ENCODE measurements around the gene SLMAP. TPM values are rescaled to one million over a fixed set of nuclear protein-coding genes. Genes with fewer than 3 reads are reported as not detected.
A peak's percentile ranks its signal among the peaks of the same experiment; 100 is the strongest.
"Not testable (repeated sequence)": the region's sequence is repeated elsewhere in the genome, so short reads cannot be mapped to it uniquely, and the experiment has no call there.

The SLMAP gene
- total and polyA plus RNA-seq, 2 donors = 25.8 to 36.3 TPM

DNA sequence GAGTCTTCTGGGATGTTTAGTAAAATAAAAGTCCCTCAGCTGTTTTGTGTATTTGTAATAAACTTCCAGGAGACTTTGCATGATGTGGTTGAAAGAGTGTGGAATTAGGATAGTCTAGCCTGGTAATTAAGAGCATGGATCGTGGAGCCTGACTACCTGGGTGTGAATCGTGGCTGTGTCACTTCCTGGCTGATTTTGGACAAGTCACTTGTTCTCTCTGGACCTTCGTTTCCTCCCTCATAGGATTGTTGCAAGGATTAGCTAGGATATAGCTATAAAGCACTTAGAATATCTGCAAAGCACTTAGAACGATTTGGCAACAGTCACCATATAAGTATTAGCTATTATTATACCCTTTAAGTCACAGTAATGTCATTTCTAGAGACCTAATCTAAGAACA is 40.2 kb downstream of the SLMAP start:
- Histone ChIP-seq H3K27me3 (ENCODE audit: control insufficient read depth in 2 of 2, insufficient read depth in 1 of 2, low read length in 1 of 2) (no peaks in the 10 kb centered on the region), H3K27ac (ENCODE audit: low read depth in 1 of 2, low read length in 1 of 2) (no peak overlapping the region), H3K9me3 (ENCODE audit: control insufficient read depth in 2 of 2, insufficient read depth in 1 of 2, low read length in 1 of 2) (no peaks in the 10 kb centered on the region), H3K36me3 (ENCODE audit: control insufficient read depth in 2 of 2, insufficient read depth in 2 of 2, low read length in 1 of 2) (no peaks in the 10 kb centered on the region), H3K4me3 (ENCODE audit: low read length in 2 of 2) (no peak overlapping the region), H3K4me1 (ENCODE audit: control insufficient read depth in 2 of 2, insufficient read depth in 2 of 2, low read length in 2 of 2) (no peaks in the 10 kb centered on the region)
- 92% methylated on average over 4 of the region's 4 CpGs for whole genome bisulfite sequencing
- no peak for DNase-seq (ENCODE audit: low read depth in 6 of 9, low spot score in 9 of 9)

DNA sequence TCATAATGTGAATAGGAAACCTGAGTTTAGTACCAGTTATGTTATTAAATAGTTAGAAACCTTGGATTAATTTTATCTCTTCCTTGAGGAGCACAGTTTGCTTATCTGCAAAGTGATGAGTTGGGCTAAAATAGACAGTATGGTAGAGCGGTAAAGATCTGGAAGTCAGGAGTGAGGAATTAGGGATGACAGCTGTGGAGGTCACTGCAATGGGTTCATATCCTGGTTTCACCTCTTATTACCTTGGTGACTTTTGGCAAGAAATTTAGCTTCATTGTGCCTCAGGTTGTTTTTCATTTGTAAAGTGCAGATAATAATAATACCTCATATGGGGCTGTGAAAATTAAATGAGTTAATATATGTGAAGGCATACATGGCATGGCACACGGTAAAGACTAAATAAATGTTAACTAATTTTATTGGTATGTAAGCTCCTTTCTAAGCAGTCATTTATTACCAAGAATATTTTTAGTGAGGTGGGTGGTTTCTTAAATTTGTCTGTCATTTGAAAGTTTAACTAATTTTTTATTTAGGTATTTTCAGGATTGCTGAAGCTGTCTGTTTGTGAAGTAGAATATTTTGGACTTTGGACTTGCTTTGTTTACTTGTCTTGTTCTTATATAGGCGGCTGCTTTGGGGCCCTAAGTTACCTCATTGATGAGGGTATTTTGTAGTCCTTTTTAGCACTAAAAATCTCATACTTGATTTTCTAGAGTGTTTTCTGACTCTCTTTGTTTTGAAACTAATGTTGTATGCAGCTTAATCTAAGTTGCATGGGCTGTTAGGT is 41.8 kb downstream of the SLMAP start:
- WGBS = 98% methylated on average over 3 of the region's 3 CpGs
- H3K36me3 ChIP-seq (ENCODE audit: control insufficient read depth in 2 of 2, insufficient read depth in 2 of 2, low read length in 1 of 2) = no peaks in the 10 kb centered on the region

DNA sequence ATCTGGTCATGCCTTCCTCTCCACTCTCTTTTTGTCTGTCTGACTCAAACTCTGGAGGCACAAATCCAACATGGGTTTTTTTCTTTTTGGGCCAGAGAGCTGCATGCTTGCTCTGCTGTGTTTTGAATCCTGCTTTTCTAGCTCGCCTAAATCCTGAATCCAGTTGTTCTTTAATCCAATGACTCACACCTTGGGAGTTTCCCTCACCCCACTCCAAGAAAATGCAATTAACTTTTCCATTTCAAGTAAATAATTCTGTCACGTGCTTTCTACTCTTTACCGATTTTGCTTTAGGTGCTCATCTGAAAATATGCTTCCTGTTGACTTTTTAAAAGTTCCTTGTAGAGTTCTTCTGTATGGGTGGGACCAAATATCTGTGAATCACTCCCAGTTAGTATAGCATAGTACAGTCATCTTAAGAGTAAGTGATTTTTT is 47.6 kb downstream of the SLMAP start:
- Histone ChIP-seq H3K36me3 (ENCODE audit: control insufficient read depth in 2 of 2, insufficient read depth in 2 of 2, low read length in 1 of 2) (no peaks in the 10 kb centered on the region), H3K27ac (ENCODE audit: low read depth in 1 of 2, low read length in 1 of 2) (peak overlapping the region; percentile 36 to 45), H3K27me3 (ENCODE audit: control insufficient read depth in 2 of 2, insufficient read depth in 1 of 2, low read length in 1 of 2) (no peaks in the 10 kb centered on the region), H3K4me3 (ENCODE audit: low read length in 2 of 2) (no peak overlapping the region), H3K9me3 (ENCODE audit: control insufficient read depth in 2 of 2, insufficient read depth in 1 of 2, low read length in 1 of 2) (peaks cover 0 to 6% of the 10 kb centered on the region in 2 donors), H3K4me1 (ENCODE audit: control insufficient read depth in 2 of 2, insufficient read depth in 2 of 2, low read length in 2 of 2) (peaks cover 3 to 6% of the 10 kb centered on the region in 2 donors)
- DNase-seq (ENCODE audit: low read depth in 6 of 9, low spot score in 9 of 9) = peak in 2 of 9 donors; percentile 5 to 25
- WGBS = 36% methylated on average over 3 of the region's 3 CpGs

More for the DNA sequence above, 41.8 kb downstream of the SLMAP start:
- Histone ChIP-seq H3K4me1 (ENCODE audit: control insufficient read depth in 2 of 2, insufficient read depth in 2 of 2, low read length in 2 of 2) (no peaks in the 10 kb centered on the region), H3K27me3 (ENCODE audit: control insufficient read depth in 2 of 2, insufficient read depth in 1 of 2, low read length in 1 of 2) (no peaks in the 10 kb centered on the region), H3K4me3 (ENCODE audit: low read length in 2 of 2) (no peak overlapping the region), H3K27ac (ENCODE audit: low read depth in 1 of 2, low read length in 1 of 2) (no peak overlapping the region), H3K9me3 (ENCODE audit: control insufficient read depth in 2 of 2, insufficient read depth in 1 of 2, low read length in 1 of 2) (no peaks in the 10 kb centered on the region)
- no peak for DNase-seq (ENCODE audit: low read depth in 6 of 9, low spot score in 9 of 9)

DNA sequence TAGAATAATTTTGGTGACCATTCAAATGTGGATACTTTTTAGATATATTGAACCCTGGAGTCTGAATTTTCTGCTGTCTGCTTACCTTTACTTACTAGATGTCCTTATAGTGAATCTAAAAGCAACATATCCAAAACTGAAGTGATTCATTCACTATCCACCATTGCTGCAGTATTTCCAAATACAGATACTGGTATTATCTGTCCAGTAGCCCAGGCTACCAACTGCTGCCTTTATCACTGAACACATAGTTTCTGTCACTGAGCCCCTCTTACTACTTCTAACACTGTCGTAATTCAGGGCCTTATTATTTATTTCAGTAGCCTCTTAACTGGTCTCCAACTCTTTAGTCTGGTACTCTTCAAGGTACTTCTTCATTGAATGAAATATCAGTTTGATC is 49.2 kb downstream of the SLMAP start:
- H3K36me3 ChIP-seq (ENCODE audit: control insufficient read depth in 2 of 2, insufficient read depth in 2 of 2, low read length in 1 of 2) = peaks cover 0 to 5% of the 10 kb centered on the region in 2 donors
- no peak overlapping the region for H3K27ac ChIP-seq (ENCODE audit: low read depth in 1 of 2, low read length in 1 of 2)
- no peak overlapping the region for H3K4me3 ChIP-seq (ENCODE audit: low read length in 2 of 2)
- 97% methylated on average over 1 of the region's 1 CpG for WGBS
- peaks cover 3 to 12% of the 10 kb centered on the region in 2 donors for H3K4me1 ChIP-seq (ENCODE audit: control insufficient read depth in 2 of 2, insufficient read depth in 2 of 2, low read length in 2 of 2)
- no peaks in the 10 kb centered on the region for H3K27me3 ChIP-seq (ENCODE audit: control insufficient read depth in 2 of 2, insufficient read depth in 1 of 2, low read length in 1 of 2)
- H3K9me3 ChIP-seq (ENCODE audit: control insufficient read depth in 2 of 2, insufficient read depth in 1 of 2, low read length in 1 of 2) = peaks cover 0 to 9% of the 10 kb centered on the region in 2 donors
- DNase-seq (ENCODE audit: low read depth in 6 of 9, low spot score in 9 of 9) = no peak

DNA sequence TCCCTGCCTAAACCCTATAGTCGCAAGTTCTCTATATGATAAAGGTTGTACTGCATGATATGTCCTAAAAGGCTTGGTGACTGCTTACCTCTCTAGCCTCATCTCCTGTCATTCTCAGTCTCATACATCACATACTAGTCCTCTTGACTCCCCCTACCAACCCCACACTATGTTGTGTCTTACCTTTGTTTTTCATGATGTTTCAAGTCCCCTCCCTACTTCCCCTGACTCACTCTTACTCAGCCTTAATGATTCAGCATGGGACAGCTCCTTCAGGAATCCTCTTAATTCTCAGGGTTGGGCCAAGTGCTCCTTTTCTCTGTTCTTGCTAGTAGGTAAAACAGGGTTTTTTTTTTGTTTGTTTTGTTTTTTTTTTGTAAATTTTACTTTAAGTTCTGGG is 49.6 kb downstream of the SLMAP start:
- DNase-seq (ENCODE audit: low read depth in 6 of 9, low spot score in 9 of 9) = peak in 1 of 9 donors; percentile 4
- Histone ChIP-seq H3K4me1 (ENCODE audit: control insufficient read depth in 2 of 2, insufficient read depth in 2 of 2, low read length in 2 of 2) (peaks cover 3 to 12% of the 10 kb centered on the region in 2 donors), H3K27ac (ENCODE audit: low read depth in 1 of 2, low read length in 1 of 2) (no peak overlapping the region), H3K9me3 (ENCODE audit: control insufficient read depth in 2 of 2, insufficient read depth in 1 of 2, low read length in 1 of 2) (peaks cover 0 to 9% of the 10 kb centered on the region in 2 donors), H3K27me3 (ENCODE audit: control insufficient read depth in 2 of 2, insufficient read depth in 1 of 2, low read length in 1 of 2) (no peaks in the 10 kb centered on the region), H3K4me3 (ENCODE audit: low read length in 2 of 2) (no peak overlapping the region), H3K36me3 (ENCODE audit: control insufficient read depth in 2 of 2, insufficient read depth in 2 of 2, low read length in 1 of 2) (peaks cover 0 to 5% of the 10 kb centered on the region in 2 donors)
- WGBS = 98% methylated on average over 1 of the region's 1 CpG

DNA sequence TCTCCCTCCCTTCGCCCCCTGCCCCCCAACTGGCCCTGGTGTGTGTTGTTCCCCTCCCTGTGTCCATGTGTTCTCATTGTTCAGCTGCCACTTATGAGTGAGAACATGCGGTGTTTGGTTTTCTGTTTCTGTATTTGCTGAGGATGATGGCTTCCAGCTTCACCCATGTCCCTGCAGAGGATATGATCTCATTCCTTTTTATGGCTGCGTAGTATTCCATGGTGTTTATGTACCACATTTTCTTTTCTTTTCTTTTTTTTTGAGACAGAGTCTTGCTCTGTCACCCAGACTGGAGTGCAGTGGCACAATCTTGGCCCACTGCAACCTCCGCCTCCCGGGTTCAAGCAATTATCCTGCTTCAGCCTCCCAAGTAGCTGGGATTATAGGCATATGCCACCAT is 50.1 kb downstream of the SLMAP start:
- not testable (repeated sequence) for H3K4me3 ChIP-seq (ENCODE audit: low read length in 2 of 2); H3K36me3 ChIP-seq (ENCODE audit: control insufficient read depth in 2 of 2, insufficient read depth in 2 of 2, low read length in 1 of 2); DNase-seq (ENCODE audit: low read depth in 6 of 9, low spot score in 9 of 9); H3K27me3 ChIP-seq (ENCODE audit: control insufficient read depth in 2 of 2, insufficient read depth in 1 of 2, low read length in 1 of 2); H3K27ac ChIP-seq (ENCODE audit: low read depth in 1 of 2, low read length in 1 of 2); H3K9me3 ChIP-seq (ENCODE audit: control insufficient read depth in 2 of 2, insufficient read depth in 1 of 2, low read length in 1 of 2)
- H3K4me1 ChIP-seq (ENCODE audit: control insufficient read depth in 2 of 2, insufficient read depth in 2 of 2, low read length in 2 of 2) = peaks cover 3 to 12% of the 10 kb centered on the region in 2 donors
- 99% methylated on average over 5 of the region's 5 CpGs for WGBS

DNA sequence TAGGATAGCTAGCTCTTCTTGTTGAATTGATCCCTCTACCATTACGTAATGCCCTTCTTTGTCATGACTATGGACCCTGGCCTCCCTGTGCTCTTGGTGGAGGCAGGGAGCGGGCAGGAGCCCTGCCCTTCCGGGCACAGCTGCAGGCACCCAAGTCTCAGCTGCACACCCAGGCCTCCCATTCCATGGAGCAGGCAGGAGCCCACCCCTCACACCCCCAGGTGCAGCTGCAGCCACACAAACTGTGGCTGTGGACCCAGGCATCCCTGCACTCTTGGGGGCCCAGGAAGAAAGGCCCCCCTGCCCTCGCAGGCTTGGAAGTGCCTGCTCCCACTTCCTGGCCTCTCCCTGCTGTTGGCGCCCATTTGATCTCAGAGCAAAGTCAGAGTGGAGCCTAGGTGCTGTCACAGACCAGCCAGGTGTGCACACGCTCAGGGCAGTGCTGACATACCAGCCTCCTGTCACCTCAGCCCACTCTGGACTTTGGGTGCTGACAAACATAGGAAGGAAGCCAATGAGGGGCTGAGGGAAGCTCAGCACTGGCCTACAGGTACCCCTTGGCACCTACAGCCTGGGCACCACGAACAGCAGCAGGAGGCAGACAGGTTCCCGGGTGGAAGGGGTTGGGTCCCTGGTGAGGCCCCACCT is 53.0 kb downstream of the SLMAP start:
- WGBS = 91% methylated on average over 8 of the region's 8 CpGs
- H3K4me1 ChIP-seq (ENCODE audit: control insufficient read depth in 2 of 2, insufficient read depth in 2 of 2, low read length in 2 of 2) = peaks cover 0 to 9% of the 10 kb centered on the region in 2 donors
- H3K4me3 ChIP-seq (ENCODE audit: low read length in 2 of 2) = no peak overlapping the region
- H3K27me3 ChIP-seq (ENCODE audit: control insufficient read depth in 2 of 2, insufficient read depth in 1 of 2, low read length in 1 of 2) = no peaks in the 10 kb centered on the region
- no peak for DNase-seq (ENCODE audit: low read depth in 6 of 9, low spot score in 9 of 9)
- peaks cover 0 to 9% of the 10 kb centered on the region in 2 donors for H3K9me3 ChIP-seq (ENCODE audit: control insufficient read depth in 2 of 2, insufficient read depth in 1 of 2, low read length in 1 of 2)
- H3K36me3 ChIP-seq (ENCODE audit: control insufficient read depth in 2 of 2, insufficient read depth in 2 of 2, low read length in 1 of 2) = peaks cover 0 to 5% of the 10 kb centered on the region in 2 donors
- H3K27ac ChIP-seq (ENCODE audit: low read depth in 1 of 2, low read length in 1 of 2) = no peak overlapping the region

DNA sequence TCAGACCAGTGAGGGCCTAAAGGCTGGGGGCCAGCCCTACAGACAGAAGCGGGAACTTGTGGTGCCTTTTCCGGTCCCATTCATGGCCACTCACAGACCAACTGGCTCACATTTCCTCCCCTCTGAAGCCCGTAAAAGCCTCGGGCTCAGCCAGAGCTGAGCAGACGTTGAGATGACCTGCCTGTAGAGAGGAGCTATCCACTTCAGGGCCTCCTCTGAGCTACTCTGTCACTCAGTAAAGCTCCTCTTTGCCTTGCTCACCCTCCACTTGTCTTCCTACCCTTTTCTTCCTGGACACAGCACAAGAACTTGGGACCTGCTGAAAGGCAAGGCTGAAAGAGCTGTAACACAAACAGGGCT is 53.5 kb downstream of the SLMAP start:
- Histone ChIP-seq H3K4me1 (ENCODE audit: control insufficient read depth in 2 of 2, insufficient read depth in 2 of 2, low read length in 2 of 2) (peaks cover under 1 to 7% of the 10 kb centered on the region in 2 donors), H3K36me3 (ENCODE audit: control insufficient read depth in 2 of 2, insufficient read depth in 2 of 2, low read length in 1 of 2) (peaks cover 0 to 5% of the 10 kb centered on the region in 2 donors), H3K4me3 (ENCODE audit: low read length in 2 of 2) (no peak overlapping the region), H3K9me3 (ENCODE audit: control insufficient read depth in 2 of 2, insufficient read depth in 1 of 2, low read length in 1 of 2) (peaks cover 0 to 9% of the 10 kb centered on the region in 2 donors), H3K27me3 (ENCODE audit: control insufficient read depth in 2 of 2, insufficient read depth in 1 of 2, low read length in 1 of 2) (no peaks in the 10 kb centered on the region), H3K27ac (ENCODE audit: low read depth in 1 of 2, low read length in 1 of 2) (no peak overlapping the region)
- no peak for DNase-seq (ENCODE audit: low read depth in 6 of 9, low spot score in 9 of 9)
- WGBS = 98% methylated on average over 5 of the region's 5 CpGs

DNA sequence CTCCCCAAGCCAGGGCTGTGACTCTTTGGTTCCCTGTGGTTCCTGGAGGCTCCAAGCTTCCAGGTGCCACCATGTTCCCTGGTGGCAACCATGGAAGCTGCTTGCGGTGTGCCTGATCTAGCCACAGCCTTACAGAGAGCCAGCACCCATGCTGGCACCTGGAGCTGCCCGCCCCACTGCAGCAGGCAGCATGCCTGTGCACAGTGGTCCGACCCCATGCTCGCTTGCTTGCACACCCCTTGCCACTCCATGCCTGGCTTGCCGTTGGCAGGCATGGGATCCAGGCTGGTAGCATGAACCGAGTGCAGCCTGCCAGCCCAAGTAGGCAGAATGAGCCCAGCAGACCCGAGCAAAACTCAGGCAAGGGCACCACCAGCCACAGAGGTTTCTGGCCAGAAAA is 53.9 kb downstream of the SLMAP start:
- Histone ChIP-seq H3K27me3 (ENCODE audit: control insufficient read depth in 2 of 2, insufficient read depth in 1 of 2, low read length in 1 of 2) (no peaks in the 10 kb centered on the region), H3K36me3 (ENCODE audit: control insufficient read depth in 2 of 2, insufficient read depth in 2 of 2, low read length in 1 of 2) (peaks cover 0 to 5% of the 10 kb centered on the region in 2 donors), H3K9me3 (ENCODE audit: control insufficient read depth in 2 of 2, insufficient read depth in 1 of 2, low read length in 1 of 2) (peaks cover 0 to 9% of the 10 kb centered on the region in 2 donors), H3K4me3 (ENCODE audit: low read length in 2 of 2) (no peak overlapping the region), H3K27ac (ENCODE audit: low read depth in 1 of 2, low read length in 1 of 2) (no peak overlapping the region), H3K4me1 (ENCODE audit: control insufficient read depth in 2 of 2, insufficient read depth in 2 of 2, low read length in 2 of 2) (peaks cover 6 to 11% of the 10 kb centered on the region in 2 donors)
- no peak for DNase-seq (ENCODE audit: low read depth in 6 of 9, low spot score in 9 of 9)
- 99% methylated on average over 7 of the region's 7 CpGs for WGBS

Measured in thymus (tissue), 11 donors.